Spleen (tissue), 11 donors: ENCODE measurements around the gene TRAPPC12. TPM values are rescaled to one million over a fixed set of nuclear protein-coding genes. Genes with fewer than 3 reads are reported as not detected.
A peak's percentile ranks its signal among the peaks of the same experiment; 100 is the strongest.

ENCODE experiments used
- DNase-seq: peaks from one replicate; pipeline ENCODE4 v3.0.0-alpha.2; 2020
- H3K27ac ChIP-seq, 8 donors: fragments of 200-600 bp; sonication (generic) in 7 of 8; 1 replicate in 4 of 8; 2 replicates in 4 of 8; pipeline versions ENCODE4 v1.5.0 to v1.8.0; 2016 to 2021; ENCODE audit warnings: inconsistent platforms in 4 of 8, mild to moderate bottlenecking in 4 of 8, moderate library complexity in 1 of 8
- H3K27me3 ChIP-seq, 7 donors: fragments of 200-600 bp; sonication (generic) in 6 of 7; replicated peaks in 1 of 7; 1 replicate in 4 of 7; 2 replicates in 3 of 7; pipeline versions ENCODE4 v1.5.0 to v1.8.0; 2016 to 2021; ENCODE audit warnings: inconsistent platforms in 3 of 7, mild to moderate bottlenecking in 1 of 7
- H3K36me3 ChIP-seq, 6 donors: fragments of 200-600 bp; sonication (generic) in 5 of 6; 1 replicate in 4 of 6; 2 replicates in 2 of 6; pipeline versions ENCODE4 v1.5.0 to v1.8.0; 2016 to 2021; ENCODE audit warnings: inconsistent platforms in 2 of 6
- H3K4me1 ChIP-seq, 6 donors: fragments of 200-600 bp; sonication (generic) in 5 of 6; 1 replicate in 3 of 6; 2 replicates in 3 of 6; pipeline versions ENCODE4 v1.5.0 to v1.8.0; 2016 to 2021; ENCODE audit warnings: inconsistent platforms in 3 of 6
- H3K4me3 ChIP-seq, 8 donors: fragments of 200-600 bp; sonication (generic) in 7 of 8; 1 replicate in 4 of 8; 2 replicates in 4 of 8; pipeline versions ENCODE4 v1.5.0 to v1.8.0; 2016 to 2021; ENCODE audit warnings: inconsistent platforms in 4 of 8, mild to moderate bottlenecking in 4 of 8, moderate library complexity in 2 of 8
- H3K9me3 ChIP-seq, 8 donors: fragments of 200-600 bp; sonication (generic) in 7 of 8; 1 replicate in 4 of 8; 2 replicates in 4 of 8; pipeline versions ENCODE4 v1.5.0 to v1.8.0; 2016 to 2021; ENCODE audit warnings: inconsistent platforms in 4 of 8
- CTCF ChIP-seq, 11 experiments: fragments of 200-600 bp in 7 of 11; fragments of 450-650 bp in 4 of 11; sonication (generic) in 4 of 11; IDR thresholded peaks in 8 of 11; conservative IDR thresholded peaks in 3 of 11; 1 replicate in 7 of 11; 2 replicates in 4 of 11; pipeline versions ENCODE4 v1.4.0 to v1.8.0; 2016 to 2021; ENCODE audit warnings: antibody characterized with exemption in 11 of 11, inconsistent platforms in 4 of 11, mild to moderate bottlenecking in 1 of 11
- POLR2A ChIP-seq, 3 donors: fragments of 450-650 bp; IDR thresholded peaks; one replicate each; pipeline ENCODE4 v1.5.1; 2017; ENCODE audit warnings: antibody characterized with exemption in 3 of 3, mild to moderate bottlenecking in 1 of 3
- POLR2AphosphoS5 ChIP-seq, 3 donors: sonication (generic); formaldehyde crosslinking; IDR thresholded peaks; one replicate each; pipeline ENCODE4 v1.5.1; 2017; ENCODE audit warnings: antibody characterized with exemption in 3 of 3
- WGBS, 5 donors: extraction: QIAGEN DNeasy Blood & Tissue Kit in 3 of 5; methylation state at CpG; one replicate each; pipeline versions ENCODE4 v1.1.5 to v1.1.7; 2013 to 2018; 5-methylcytosine and 5-hydroxymethylcytosine counted together
- intact Hi-C: fragments of 100-400 bp; cut with DNase I; formaldehyde crosslinking; loops from one replicate; pipeline ENCODE4 v1.15.0; 2023; ENCODE audit warnings: low total_unique reads
- polyA plus RNA-seq, 3 donors: library from polyadenylated mRNA; stranded (reverse); fragments of 200-250 nt; gene quantifications; one replicate each; pipeline ENCODE4 v1.2.1, GENCODE V29; 2013
- total RNA-seq, 7 donors: library from RNA; depleted of rRNA in 3 of 7; stranded (reverse); fragments of >200 nt in 3 of 7; fragmentation: NEBNext Ultra II Directional in 4 of 7; extraction: Animal tissue kit (Norgen Biotek cat#: 25700) in 4 of 7; gene quantifications; one replicate each; pipeline versions ENCODE4 v1.1.0 to v1.2.1, GENCODE V29; 2016 to 2021
- donor health status: healthy with polysubstance abuse.
- donor health status: DM: no; HTN: no; CAD: no; lungs with moderate emphysema.
- donor health status: DM: no; HTN: no; CAD: no.
- donor health status: Bipolar disorder and iron deficiency.
- donor health status: healthy.
- donor health status: DM: no; HTN: no; CAD: no.
- donor health status: DM: yes; HTN: yes; CAD: no.

Gene TRAPPC12
- total and polyA plus RNA-seq, 10 donors: 70.2 to 132 (median 97.1) TPM

- H3K9me3 ChIP-seq: no peaks in the 10 kb centered on the region
- TF ChIP-seq POLR2A (IDR thresholded peaks at IDR 0.05): no peak
- TF ChIP-seq CTCF (IDR thresholded peaks at IDR 0.05 in 8 of 11, conservative IDR thresholded peaks at IDR 0.05 in 3 of 11): no peak
- TF ChIP-seq POLR2AphosphoS5 (IDR thresholded peaks at IDR 0.05): no peak
- no peak overlapping the region for H3K4me3 ChIP-seq
- H3K4me1 ChIP-seq: no peaks in the 10 kb centered on the region
- peaks cover 0 to 100% (median 81%) of the 10 kb centered on the region in 6 donors for H3K36me3 ChIP-seq
- intact Hi-C loops: no loop called here
- H3K27ac ChIP-seq: no peak overlapping the region
- no peaks in the 10 kb centered on the region for H3K27me3 ChIP-seq
- peak; percentile 64 for DNase-seq
- 87 to 98% (median 95%) methylated on average over 6 to 7 of the region's 7 CpGs for WGBS, 5 donors
Measured at GRCh38 chr2:3469486-3469885, 90.0 kb downstream of the TRAPPC12 start.

DNA sequence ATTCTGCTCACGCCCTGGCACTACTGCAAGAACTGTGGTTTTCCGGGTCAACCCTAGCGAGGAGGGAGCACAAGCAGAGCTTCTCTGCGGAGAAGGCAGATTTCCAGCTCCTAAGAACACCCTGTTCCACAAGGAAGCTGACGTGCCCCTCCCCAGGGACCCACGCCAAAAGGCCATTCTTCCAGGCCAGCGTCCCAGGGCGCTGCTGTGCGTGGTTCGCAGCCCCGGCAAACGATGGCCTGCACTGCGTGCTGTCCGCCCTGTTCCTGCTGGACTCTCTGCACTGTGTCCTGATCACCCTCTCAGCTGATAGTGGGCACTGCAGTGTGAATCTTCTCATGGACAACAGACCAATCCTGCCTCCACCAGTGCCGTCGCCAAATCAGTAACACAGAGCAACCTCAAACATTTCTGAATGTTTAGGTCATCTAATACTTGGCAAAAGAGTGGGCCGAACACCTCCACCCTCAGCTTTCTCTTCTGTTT, 90.7 kb downstream of the TRAPPC12 start:
- DNase-seq: peak; percentile 45
- no peaks in the 10 kb centered on the region for H3K27me3 ChIP-seq
- WGBS, 5 donors: 93 to 95% (median 93%) methylated on average over 16 to 17 of the region's 17 CpGs
- peaks cover 0 to 100% (median 74%) of the 10 kb centered on the region in 6 donors for H3K36me3 ChIP-seq
- H3K27ac ChIP-seq: no peak overlapping the region
- H3K4me3 ChIP-seq: no peak overlapping the region
- intact Hi-C loops: no loop called here
- TF ChIP-seq POLR2AphosphoS5 (IDR thresholded peaks at IDR 0.05) (peak in 1 of 3 donors; percentile 26), CTCF (IDR thresholded peaks at IDR 0.05 in 8 of 11, conservative IDR thresholded peaks at IDR 0.05 in 3 of 11) (no peak), POLR2A (IDR thresholded peaks at IDR 0.05) (no peak)
- H3K4me1 ChIP-seq: no peaks in the 10 kb centered on the region
- no peaks in the 10 kb centered on the region for H3K9me3 ChIP-seq

DNA sequence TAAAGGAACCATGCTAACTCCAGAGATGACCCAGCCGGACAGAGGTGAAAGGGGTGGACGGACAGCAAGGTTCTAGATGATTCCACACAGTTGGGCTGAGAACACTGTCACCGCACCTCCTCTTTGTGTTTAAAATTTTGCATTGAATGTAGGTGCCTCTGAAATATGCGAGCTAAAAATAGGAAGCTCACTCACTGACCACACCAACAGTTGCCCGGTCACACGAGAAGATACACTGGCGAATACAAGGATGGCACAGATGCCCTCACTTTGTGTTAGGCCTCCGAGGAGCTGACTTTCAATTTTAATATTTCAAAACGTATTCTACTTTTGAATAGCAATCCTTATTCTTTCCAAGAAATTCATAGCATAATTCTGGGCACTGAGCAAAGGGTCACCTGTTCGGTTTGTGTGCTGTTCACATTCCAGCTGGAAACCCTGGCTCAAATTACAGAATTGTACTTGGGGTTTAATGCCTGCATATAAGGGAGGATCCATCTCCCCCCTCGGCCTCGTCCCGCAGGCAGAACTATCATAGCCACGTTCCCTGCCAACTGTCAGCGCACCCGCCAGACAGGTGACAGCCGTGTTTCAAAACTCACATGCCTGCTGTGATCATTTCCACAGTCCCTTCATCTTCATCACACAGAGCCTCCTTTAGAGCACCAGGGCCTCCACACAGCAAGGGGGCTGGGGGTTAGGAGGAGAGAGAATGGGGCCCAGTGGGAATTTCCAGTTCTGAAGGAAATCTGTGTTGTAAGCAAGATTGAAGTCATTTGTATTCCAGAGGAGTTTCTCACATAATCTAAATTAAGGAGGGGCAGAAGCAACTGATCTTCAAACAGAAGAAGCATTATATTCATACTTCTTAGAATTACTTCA, 91.6 kb downstream of the TRAPPC12 start:
- H3K27ac ChIP-seq: no peak overlapping the region
- no peaks in the 10 kb centered on the region for H3K27me3 ChIP-seq
- no peaks in the 10 kb centered on the region for H3K4me1 ChIP-seq
- peak; percentile 44 for DNase-seq
- WGBS, 5 donors: 91 to 94% (median 94%) methylated on average over 17 of the region's 17 CpGs
- intact Hi-C loops: no loop called here
- H3K4me3 ChIP-seq: no peak overlapping the region
- H3K9me3 ChIP-seq: no peaks in the 10 kb centered on the region
- TF ChIP-seq POLR2A (IDR thresholded peaks at IDR 0.05) (no peak), POLR2AphosphoS5 (IDR thresholded peaks at IDR 0.05) (no peak), CTCF (IDR thresholded peaks at IDR 0.05 in 8 of 11, conservative IDR thresholded peaks at IDR 0.05 in 3 of 11) (no peak)
- peaks cover 0 to 100% (median 70%) of the 10 kb centered on the region in 6 donors for H3K36me3 ChIP-seq

GRCh38 chr2:3472296-3472695, 92.8 kb downstream of the TRAPPC12 start:
- TF ChIP-seq POLR2AphosphoS5 (IDR thresholded peaks at IDR 0.05): no peak
- TF ChIP-seq POLR2A (IDR thresholded peaks at IDR 0.05): no peak
- no peak for TF ChIP-seq CTCF (IDR thresholded peaks at IDR 0.05 in 8 of 11, conservative IDR thresholded peaks at IDR 0.05 in 3 of 11)
- Histone ChIP-seq H3K4me1 (no peaks in the 10 kb centered on the region), H3K36me3 (peaks cover 0 to 100% (median 66%) of the 10 kb centered on the region in 6 donors), H3K27ac (no peak overlapping the region), H3K9me3 (no peaks in the 10 kb centered on the region), H3K27me3 (no peaks in the 10 kb centered on the region), H3K4me3 (no peak overlapping the region)
- intact Hi-C loops: no loop called here
- 83 to 89% (median 86%) methylated on average over 10 of the region's 10 CpGs for WGBS, 5 donors
- DNase-seq: no peak
